ENCODE results near the gene PARD3B.

DNA sequence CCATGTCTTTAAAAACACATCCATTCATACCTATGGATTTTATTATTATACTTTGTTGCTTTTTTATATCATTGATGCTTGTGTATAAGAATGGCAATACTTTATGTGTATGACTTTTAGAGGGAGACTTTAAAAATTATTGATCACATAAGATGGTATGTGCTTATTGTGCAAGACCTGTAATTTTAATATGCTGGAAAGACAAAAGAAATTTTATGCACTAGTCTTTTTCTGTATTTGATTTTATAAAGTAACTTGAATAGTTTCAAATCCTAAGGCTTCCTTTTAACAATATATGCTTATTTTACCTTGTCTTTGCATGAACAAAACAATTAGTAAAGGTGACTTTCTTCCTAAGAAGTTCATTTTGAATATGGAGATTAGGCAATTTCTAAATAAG lies 226.4 kb downstream of the PARD3B start:
- TF ChIP-seq, protein P1, sequence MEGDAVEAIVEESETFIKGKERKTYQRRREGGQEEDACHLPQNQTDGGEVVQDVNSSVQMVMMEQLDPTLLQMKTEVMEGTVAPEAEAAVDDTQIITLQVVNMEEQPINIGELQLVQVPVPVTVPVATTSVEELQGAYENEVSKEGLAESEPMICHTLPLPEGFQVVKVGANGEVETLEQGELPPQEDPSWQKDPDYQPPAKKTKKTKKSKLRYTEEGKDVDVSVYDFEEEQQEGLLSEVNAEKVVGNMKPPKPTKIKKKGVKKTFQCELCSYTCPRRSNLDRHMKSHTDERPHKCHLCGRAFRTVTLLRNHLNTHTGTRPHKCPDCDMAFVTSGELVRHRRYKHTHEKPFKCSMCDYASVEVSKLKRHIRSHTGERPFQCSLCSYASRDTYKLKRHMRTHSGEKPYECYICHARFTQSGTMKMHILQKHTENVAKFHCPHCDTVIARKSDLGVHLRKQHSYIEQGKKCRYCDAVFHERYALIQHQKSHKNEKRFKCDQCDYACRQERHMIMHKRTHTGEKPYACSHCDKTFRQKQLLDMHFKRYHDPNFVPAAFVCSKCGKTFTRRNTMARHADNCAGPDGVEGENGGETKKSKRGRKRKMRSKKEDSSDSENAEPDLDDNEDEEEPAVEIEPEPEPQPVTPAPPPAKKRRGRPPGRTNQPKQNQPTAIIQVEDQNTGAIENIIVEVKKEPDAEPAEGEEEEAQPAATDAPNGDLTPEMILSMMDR (IDR thresholded peaks at IDR 0.05) = no peak
- no peak for TF ChIP-seq POLR2A (IDR thresholded peaks at IDR 0.05)
